H1 (cell line): ENCODE measurements around the gene SLC35F3. TPM values are rescaled to one million over a fixed set of nuclear protein-coding genes. Genes with fewer than 3 reads are reported as not detected.

ENCODE experiments used
- CTCF ChIA-PET: fragments of 300-600 bp; sonication (Branson Sonifier 250); formaldehyde crosslinking; loops from one replicate; lab custom pipeline; 2021; ENCODE audit not compliant: partially characterized antibody; lab: Charles Lee
- POLR2A ChIA-PET: fragments of 300-600 bp; sonication (Branson Sonifier 250); formaldehyde crosslinking; loops from one replicate; lab custom pipeline; 2021; ENCODE audit warnings: inconsistent platforms; ENCODE audit not compliant: partially characterized antibody; lab: Charles Lee
- DNase-seq, 2 experiments: peaks; one replicate each; pipeline versions ENCODE4 v3.0.0 to v3.0.0-alpha.2; 2010 to 2022; ENCODE audit warnings: low spot score in 2 of 2, low read depth in 1 of 2, mixed read lengths in 1 of 2
- FAIRE-seq: peaks from 2 replicates; lab custom pipeline; 2011; peaks lifted over from hg19 to GRCh38; lab: Jason Lieb, UNC
- H2AFZ ChIP-seq: 2 replicates; pipeline ENCODE4 v1.8.1; 2012; ENCODE audit warnings: low read length, inconsistent platforms
- H2AK5ac ChIP-seq: 2 replicates; pipeline ENCODE4 v1.6.1; 2013; ENCODE audit warnings: low read depth, low read length
- H2BK120ac ChIP-seq: replicated peaks from 2 replicates; pipeline ENCODE3; 2013; ENCODE audit warnings: low read depth, low read length, inconsistent platforms
- H2BK12ac ChIP-seq: 2 replicates; pipeline ENCODE4 v1.6.1; 2013; ENCODE audit warnings: low read depth, low read length
- H2BK15ac ChIP-seq: 2 replicates; pipeline ENCODE4 v1.6.1; 2013; ENCODE audit warnings: low read length
- H2BK20ac ChIP-seq: 2 replicates; pipeline ENCODE4 v1.6.1; 2013; ENCODE audit warnings: low read length
- H2BK5ac ChIP-seq: 2 replicates; pipeline ENCODE4 v1.6.1; 2013; ENCODE audit warnings: low read depth, low read length
- H3K14ac ChIP-seq: 2 replicates; pipeline ENCODE4 v1.6.1; 2013; ENCODE audit warnings: inconsistent platforms; ENCODE audit not compliant: insufficient read length
- H3K18ac ChIP-seq: 2 replicates; pipeline ENCODE4 v1.6.1; 2013; ENCODE audit warnings: low read length; ENCODE audit errors: extremely low read depth
- H3K23ac ChIP-seq: 2 replicates; pipeline ENCODE4 v1.6.1; 2013; ENCODE audit warnings: inconsistent platforms; ENCODE audit not compliant: insufficient read length
- H3K23me2 ChIP-seq: 2 replicates; pipeline ENCODE4 v1.6.1; 2013; ENCODE audit warnings: low read depth, low read length
- H3K27ac ChIP-seq: 2 replicates; pipeline ENCODE4 v1.6.1; 2011; ENCODE audit warnings: low read depth, low read length, inconsistent platforms
- H3K27me3 ChIP-seq, 4 experiments: replicated peaks in 1 of 4; 1 replicate in 1 of 4; 2 replicates in 3 of 4; pipeline versions ENCODE4 v1.6.1 to v1.8.1; 2011 to 2013; ENCODE audit warnings: low read length in 3 of 4, mild to moderate bottlenecking in 3 of 4, inconsistent platforms in 2 of 4, mixed read lengths in 2 of 4, moderate library complexity in 1 of 4; ENCODE audit not compliant: control insufficient read depth in 3 of 4, insufficient read depth in 3 of 4; ENCODE audit errors: extremely low read depth in 1 of 4
- H3K36me3 ChIP-seq, 4 experiments: 2 replicates each; pipeline versions ENCODE4 v1.6.1 to v1.8.1; 2011 to 2013; ENCODE audit warnings: mild to moderate bottlenecking in 4 of 4, low read length in 3 of 4, moderate library complexity in 2 of 4, control low read depth in 1 of 4, inconsistent platforms in 1 of 4; ENCODE audit not compliant: insufficient read depth in 4 of 4, control insufficient read depth in 2 of 4
- H3K4ac ChIP-seq: replicated peaks from 2 replicates; pipeline ENCODE3; 2013; ENCODE audit warnings: low read length, low read depth, mixed read lengths, inconsistent platforms; ENCODE audit not compliant: insufficient read length
- H3K4me1 ChIP-seq, 4 experiments: replicated peaks in 1 of 4; 1 replicate in 1 of 4; 2 replicates in 3 of 4; pipeline versions ENCODE4 v1.6.1 to v1.8.1; 2011 to 2013; ENCODE audit warnings: low read length in 3 of 4, inconsistent platforms in 2 of 4, mixed read lengths in 1 of 4; ENCODE audit not compliant: insufficient read depth in 4 of 4, control insufficient read depth in 3 of 4
- H3K4me2 ChIP-seq, 2 experiments: 2 replicates each; pipeline versions ENCODE4 v1.6.1 to v1.8.1; 2011 to 2013; ENCODE audit warnings: low read depth in 2 of 2, low read length in 2 of 2, control low read depth in 1 of 2, inconsistent platforms in 1 of 2, mild to moderate bottlenecking in 1 of 2; ENCODE audit not compliant: insufficient read depth in 1 of 2
- H3K4me3 ChIP-seq, 4 experiments: fragments of 200-600, 300-600 bp in 1 of 4; sonication (generic), shearing (Covaris generic), sonication (Bioruptor Twin) in 1 of 4; 2 replicates each; pipeline versions ENCODE4 v1.5.1 to v1.8.1; 2011 to 2016; ENCODE audit warnings: low read length in 4 of 4, low read depth in 3 of 4, control low read depth in 2 of 4, inconsistent platforms in 2 of 4, mild to moderate bottlenecking in 2 of 4, mixed read lengths in 1 of 4, moderate library complexity in 1 of 4; ENCODE audit not compliant: insufficient read depth in 2 of 4; ENCODE audit errors: extremely low read depth in 1 of 4
- H3K56ac ChIP-seq: replicated peaks from 2 replicates; pipeline ENCODE3; 2013; ENCODE audit warnings: low read depth, mild to moderate bottlenecking, mixed read lengths, low read length, inconsistent platforms; ENCODE audit not compliant: insufficient read length
- H3K79me1 ChIP-seq: 2 replicates; pipeline ENCODE4 v1.6.1; 2013; ENCODE audit warnings: low read depth, low read length, control low read depth
- H3K79me2 ChIP-seq, 2 experiments: 2 replicates each; pipeline versions ENCODE4 v1.6.1 to v1.8.1; 2012 to 2013; ENCODE audit warnings: low read length in 2 of 2, mild to moderate bottlenecking in 2 of 2, inconsistent platforms in 1 of 2; ENCODE audit not compliant: insufficient read depth in 2 of 2, control insufficient read depth in 1 of 2
- H3K9ac ChIP-seq, 4 experiments: replicated peaks in 1 of 4; 1 replicate in 1 of 4; 2 replicates in 3 of 4; pipeline versions ENCODE4 v1.6.1 to v1.8.1; 2011 to 2013; ENCODE audit warnings: low read depth in 3 of 4, low read length in 3 of 4, control low read depth in 2 of 4, mild to moderate bottlenecking in 2 of 4, moderate library complexity in 2 of 4, inconsistent platforms in 1 of 4; ENCODE audit errors: extremely low read depth in 1 of 4
- H3K9me3 ChIP-seq, 2 experiments: 2 replicates each; pipeline versions ENCODE4 v1.6.1 to v1.8.1; 2012 to 2013; ENCODE audit warnings: mild to moderate bottlenecking in 2 of 2, moderate library complexity in 2 of 2, control low read depth in 1 of 2, inconsistent platforms in 1 of 2, low read depth in 1 of 2, low read length in 1 of 2, mixed read lengths in 1 of 2; ENCODE audit not compliant: insufficient read depth in 2 of 2
- H4K20me1 ChIP-seq, 2 experiments: replicated peaks in 1 of 2; 2 replicates each; pipeline versions ENCODE3 to v1.8.1; 2011 to 2013; ENCODE audit warnings: inconsistent platforms in 2 of 2, low read length in 2 of 2, mild to moderate bottlenecking in 1 of 2; ENCODE audit not compliant: insufficient read depth in 2 of 2, control insufficient read depth in 1 of 2
- H4K5ac ChIP-seq: 2 replicates; pipeline ENCODE4 v1.6.1; 2013; ENCODE audit warnings: low read length, low read depth, mixed read lengths, inconsistent platforms; ENCODE audit not compliant: insufficient read length
- H4K8ac ChIP-seq: 2 replicates; pipeline ENCODE4 v1.8.0; 2013; ENCODE audit warnings: mild to moderate bottlenecking, moderate library complexity, low read length, inconsistent platforms; ENCODE audit not compliant: insufficient read depth; ENCODE audit errors: extremely low read depth
- H4K91ac ChIP-seq: replicated peaks from 2 replicates; pipeline ENCODE3; 2013; ENCODE audit warnings: low read length, mixed read lengths, inconsistent platforms; ENCODE audit not compliant: insufficient read length
- ASH2L ChIP-seq: fragments of 200-600, 300-600 bp; sonication (generic); IDR thresholded peaks from one replicate; pipeline ENCODE4 v1.7.1; 2017; ENCODE audit warnings: low read length
- CHD1 ChIP-seq: IDR thresholded peaks from 2 replicates; pipeline ENCODE4 v1.6.1; 2012; ENCODE audit warnings: low read depth, low read length, improper control_type of control experiment
- KDM1A ChIP-seq: fragments of 200-600, 300-600 bp; sonication (generic); IDR thresholded peaks from 2 replicates; pipeline ENCODE4 v1.7.1; 2016; ENCODE audit warnings: mild to moderate bottlenecking, low read length, borderline replicate concordance
- MAFK ChIP-seq: IDR thresholded peaks from 2 replicates; pipeline ENCODE4 v1.6.1; 2012; ENCODE audit warnings: low read depth, mild to moderate bottlenecking, improper control_type of control experiment, low read length
- PHF8 ChIP-seq: fragments of 200-600 bp; sonication (generic); conservative IDR thresholded peaks from 2 replicates; pipeline ENCODE4 v1.7.1; 2012; ENCODE audit warnings: low read depth, mild to moderate bottlenecking, inconsistent platforms, low read length, moderate library complexity
- RBBP5 ChIP-seq: IDR thresholded peaks from 2 replicates; pipeline ENCODE4 v1.7.1; 2012; ENCODE audit warnings: low read depth, mild to moderate bottlenecking, inconsistent platforms, low read length, moderate library complexity, borderline replicate concordance
- SIRT6 ChIP-seq: IDR thresholded peaks from one replicate; pipeline ENCODE4 v1.7.1; 2012; ENCODE audit warnings: low read length, inconsistent platforms
- SIX5 ChIP-seq: IDR thresholded peaks from 2 replicates; pipeline ENCODE4 v1.6.1; 2011; ENCODE audit warnings: mild to moderate bottlenecking, low read depth, low read length
- SRF ChIP-seq: IDR thresholded peaks from 2 replicates; pipeline ENCODE4 v1.6.1; 2011; ENCODE audit warnings: mild to moderate bottlenecking, low read depth, low read length, moderate library complexity
- SUZ12 ChIP-seq: fragments of 200-600 bp; sonication (generic); IDR thresholded peaks from 2 replicates; pipeline ENCODE4 v1.6.1; 2012; ENCODE audit warnings: mild to moderate bottlenecking, inconsistent platforms, low read length, moderate library complexity, mixed read lengths
- TBP ChIP-seq: IDR thresholded peaks from 2 replicates; pipeline ENCODE4 v1.6.1; 2011; ENCODE audit warnings: low read depth, low read length, improper control_type of control experiment
- WGBS, 2 experiments: shearing (Covaris generic) in 1 of 2; methylation state at CpG; one replicate each; pipeline versions ENCODE4 v1.1.6 to v1.1.7; 2013 to 2015; ENCODE audit warnings: low lambda C conversion rate in 2 of 2, mixed read lengths in 2 of 2, inconsistent platforms in 1 of 2, low coverage in 1 of 2, missing lambda C conversion rate in 1 of 2; ENCODE audit not compliant: insufficient replicate concordance in 2 of 2, insufficient coverage in 1 of 2, insufficient read length in 1 of 2; ENCODE audit errors: extremely low coverage in 1 of 2, missing lambda C conversion rate in 1 of 2; 5-methylcytosine and 5-hydroxymethylcytosine counted together
- polyA plus RNA-seq, 7 experiments: library from polyadenylated mRNA; depleted of rRNA in 3 of 7; stranded (reverse) in 5 of 7; unstranded in 2 of 7; fragments of >200 nt in 5 of 7; fragments of 200-250 nt in 2 of 7; gene quantifications; 1 replicate in 5 of 7; 2 replicates in 1 of 7; 4 replicates in 1 of 7; pipeline versions ENCODE4 v1.2.1 to v1.2.3, GENCODE V29; 2011 to 2013; ENCODE audit warnings: missing spikeins in 2 of 7, mixed read lengths in 2 of 7
- total RNA-seq: library from RNA; stranded (reverse); fragmentation: NEBNext Ultra II Directional; extraction: Animal tissue kit (Norgen Biotek cat#: 25700); gene quantifications from 2 replicates; pipeline ENCODE4 v1.2.1, GENCODE V29; 2021
- TF ChIP-seq, protein P1 (sequence below): IDR thresholded peaks from 2 replicates; pipeline ENCODE4 v1.6.1; 2011; ENCODE audit warnings: low read depth, mild to moderate bottlenecking, low read length; ENCODE audit not compliant: insufficient read depth
- TF ChIP-seq, protein P2 (sequence below): IDR thresholded peaks from 2 replicates; pipeline ENCODE4 v1.6.1; 2012; ENCODE audit warnings: low read length, inconsistent platforms

SLC35F3 gene
- total and polyA plus RNA-seq, 2 of the 8 experiments (the other 6 are each of a cell fraction or from before 2014, with no cell fraction given) = 0.78 to 1.2 TPM

DNA sequence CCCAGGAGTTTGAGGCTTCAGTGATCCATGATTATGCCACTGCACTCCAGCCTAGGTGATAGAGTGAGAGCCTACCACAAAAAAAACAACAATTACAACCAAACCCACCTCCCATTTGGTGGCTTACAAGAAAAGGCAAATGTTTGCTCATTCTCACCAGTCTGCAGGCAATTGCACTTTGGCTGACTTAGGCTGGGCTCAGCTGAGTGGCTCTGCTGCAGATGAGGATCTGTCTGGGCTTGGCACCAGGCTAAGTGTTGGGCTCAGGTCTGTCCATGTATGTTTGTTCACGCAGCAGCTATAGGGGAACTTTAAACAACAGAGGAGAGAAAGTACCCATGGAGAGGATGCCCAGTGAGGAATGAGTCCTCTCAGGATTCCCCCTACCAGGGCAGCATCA lies 440.8 kb downstream of the SLC35F3 start:
- H3K23me2 ChIP-seq = no peaks in the 10 kb centered on the region
- no peak overlapping the region for H3K4me2 ChIP-seq
- H3K4me3 ChIP-seq = no peak overlapping the region
- no peak overlapping the region for H3K9ac ChIP-seq
- no peak overlapping the region for H2AK5ac ChIP-seq
- no peak overlapping the region for H2BK5ac ChIP-seq
- 83% methylated on average over 1 of the region's 1 CpG; no CpG with 5 or more reads in 1 of the 2 experiments for WGBS, 2 experiments
- H3K4ac ChIP-seq = no peak overlapping the region
- no peak overlapping the region for H3K14ac ChIP-seq
- H4K20me1 ChIP-seq = no peaks in the 10 kb centered on the region
- no peaks in the 10 kb centered on the region for H3K27me3 ChIP-seq
- H3K23ac ChIP-seq = no peak overlapping the region
- no peak overlapping the region for H4K8ac ChIP-seq
- no peaks in the 10 kb centered on the region for H3K36me3 ChIP-seq
- no peak overlapping the region for H2BK120ac ChIP-seq
- no peaks in the 10 kb centered on the region for H3K79me1 ChIP-seq
- CTCF ChIA-PET = interaction anchor here (0.8 to 2.1 kb wide), 3 partner anchors 15 to 33 kb away, joined by 3 to 6 read pairs (median 4); no protein-coding TSS in a partner anchor
- no peak overlapping the region for H2BK15ac ChIP-seq
- no peak overlapping the region for H3K56ac ChIP-seq
- H3K4me1 ChIP-seq = no peaks in the 10 kb centered on the region
- FAIRE-seq (no peak), DNase-seq (no peak)
- no peak overlapping the region for H4K91ac ChIP-seq
- no peak overlapping the region for H2BK12ac ChIP-seq
- POLR2A ChIA-PET = no interaction called here
- no peak overlapping the region for H4K5ac ChIP-seq
- no peak overlapping the region for H3K18ac ChIP-seq
- H3K9me3 ChIP-seq = peaks cover 0 to 5% of the 10 kb centered on the region in 2 experiments; a peak in 1 of 4 replicates
- H3K79me2 ChIP-seq = no peaks in the 10 kb centered on the region
- no peak overlapping the region for H2BK20ac ChIP-seq
- no peak overlapping the region for H2AFZ ChIP-seq
- H3K27ac ChIP-seq = no peak overlapping the region
- TF ChIP-seq SRF (no peak), SIX5 (no peak), ASH2L (no peak), RBBP5 (no peak), PHF8 (no peak), SIRT6 (no peak), KDM1A (no peak), MAFK (no peak), CHD1 (no peak), SUZ12 (no peak), TBP (no peak)
- TF ChIP-seq, protein P1, sequence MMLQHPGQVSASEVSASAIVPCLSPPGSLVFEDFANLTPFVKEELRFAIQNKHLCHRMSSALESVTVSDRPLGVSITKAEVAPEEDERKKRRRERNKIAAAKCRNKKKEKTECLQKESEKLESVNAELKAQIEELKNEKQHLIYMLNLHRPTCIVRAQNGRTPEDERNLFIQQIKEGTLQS = no peak
- TF ChIP-seq, protein P2, sequence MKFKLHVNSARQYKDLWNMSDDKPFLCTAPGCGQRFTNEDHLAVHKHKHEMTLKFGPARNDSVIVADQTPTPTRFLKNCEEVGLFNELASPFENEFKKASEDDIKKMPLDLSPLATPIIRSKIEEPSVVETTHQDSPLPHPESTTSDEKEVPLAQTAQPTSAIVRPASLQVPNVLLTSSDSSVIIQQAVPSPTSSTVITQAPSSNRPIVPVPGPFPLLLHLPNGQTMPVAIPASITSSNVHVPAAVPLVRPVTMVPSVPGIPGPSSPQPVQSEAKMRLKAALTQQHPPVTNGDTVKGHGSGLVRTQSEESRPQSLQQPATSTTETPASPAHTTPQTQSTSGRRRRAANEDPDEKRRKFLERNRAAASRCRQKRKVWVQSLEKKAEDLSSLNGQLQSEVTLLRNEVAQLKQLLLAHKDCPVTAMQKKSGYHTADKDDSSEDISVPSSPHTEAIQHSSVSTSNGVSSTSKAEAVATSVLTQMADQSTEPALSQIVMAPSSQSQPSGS = no peak
